HTERT RPE-1 (cell line): ENCODE measurements around the gene TBC1D5.

Experiments
- in situ Hi-C: fragments of 300-500 bp; cut with MboI; formaldehyde crosslinking; loops from 4 replicates; pipeline ENCODE4 v1.14.3; 2020; ENCODE audit warnings: low sequenced_read_pairs

TBC1D5 gene

DNA sequence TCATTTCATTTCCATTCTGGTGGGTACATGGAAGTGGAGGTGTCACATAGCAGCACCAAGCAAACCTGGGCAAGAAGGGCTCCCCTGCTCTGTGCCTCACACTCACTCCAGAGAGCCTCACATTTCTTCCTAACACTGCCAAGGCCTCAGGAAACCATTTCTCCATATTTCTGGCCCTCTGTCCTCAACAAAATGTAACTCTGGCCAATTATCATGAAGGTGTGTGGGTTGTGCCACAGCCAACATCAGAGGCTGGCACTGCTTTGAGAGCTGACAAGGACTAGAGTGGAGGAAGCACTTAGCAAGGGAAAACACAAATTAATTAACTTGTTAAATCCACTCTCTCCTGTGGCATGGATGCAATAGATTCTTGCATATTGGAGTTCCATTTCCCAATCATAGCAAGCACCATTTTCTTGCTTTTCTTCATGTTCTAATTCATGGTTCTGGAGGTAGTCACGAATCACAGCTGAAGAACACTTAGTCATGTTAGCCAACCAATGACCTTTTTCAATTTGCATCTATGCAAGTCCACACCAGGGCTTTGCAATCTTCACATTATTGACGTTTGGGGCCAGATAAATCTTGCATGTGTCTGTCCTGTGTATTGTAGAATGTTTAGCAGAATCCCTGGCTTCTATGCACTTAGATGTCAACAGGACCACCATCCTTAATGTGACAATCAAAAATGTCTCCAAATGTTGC, 616.5 kb downstream of the TBC1D5 start:
- in situ Hi-C loops: no loop called here

GRCh38 chr3:17122758-17123157, 619.7 kb downstream of the TBC1D5 start:
- in situ Hi-C loops: no loop called here

GRCh38 chr3:17121336-17121735, 621.1 kb downstream of the TBC1D5 start:
- in situ Hi-C loops: no loop called here

DNA sequence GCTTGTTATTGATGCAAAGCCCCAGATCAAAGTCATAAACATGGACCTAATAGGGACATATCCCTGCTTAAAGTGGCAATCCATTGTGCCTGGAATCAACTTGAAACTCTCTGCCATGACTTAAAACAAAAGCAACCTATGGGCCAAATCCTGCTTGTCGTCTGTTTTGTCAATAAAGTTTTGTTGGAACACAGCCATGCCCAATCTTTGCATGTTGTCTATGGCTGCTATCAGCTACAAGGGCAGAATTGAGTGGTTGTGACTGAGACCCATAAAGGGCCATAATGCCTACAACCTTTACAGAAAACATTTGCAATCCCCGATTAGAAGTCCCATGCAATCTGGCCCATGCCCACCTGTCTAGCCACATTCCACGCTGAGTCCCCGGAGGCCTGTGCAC, 622.3 kb downstream of the TBC1D5 start:
- in situ Hi-C loops: no loop called here

- in situ Hi-C loops: no loop called here
Observed at GRCh38 chr3:17119201-17120072, 623.0 kb downstream of the TBC1D5 start.

GRCh38 chr3:17118771-17119170, 623.7 kb downstream of the TBC1D5 start:
- in situ Hi-C loops: no loop called here

DNA sequence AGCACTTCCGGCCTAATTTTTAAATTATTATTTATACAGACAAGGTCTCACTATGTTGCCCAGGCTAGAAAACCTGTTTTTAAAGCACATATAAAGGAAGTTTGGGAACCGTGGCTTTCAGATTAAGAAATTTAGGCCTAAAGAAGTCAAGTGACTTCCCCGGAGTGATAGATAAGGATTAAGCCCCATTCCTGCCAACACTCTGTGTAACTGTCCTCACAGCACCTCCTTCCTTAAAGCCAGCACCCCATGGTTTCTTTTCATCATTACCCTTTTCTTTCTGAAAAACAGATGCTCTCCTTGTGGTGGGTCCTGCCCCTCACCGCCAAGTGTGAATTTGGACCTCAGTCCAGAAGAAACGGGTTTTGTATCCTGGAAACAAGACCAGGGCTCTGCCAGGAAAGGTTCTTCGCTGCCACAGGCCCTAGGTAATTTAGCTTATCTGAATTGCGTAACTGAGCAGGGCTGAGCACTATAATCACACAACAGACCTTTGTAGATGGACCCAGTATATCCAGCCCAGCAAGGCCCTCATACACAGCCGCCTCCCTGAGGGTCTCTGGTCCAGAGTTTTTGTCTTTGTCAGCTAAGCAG, 626.3 kb downstream of the TBC1D5 start:
- in situ Hi-C loops: no loop called here

GRCh38 chr3:17115186-17115585, 627.2 kb downstream of the TBC1D5 start:
- in situ Hi-C loops: no loop called here

- in situ Hi-C loops: no loop called here
Observed at GRCh38 chr3:17111586-17111985, 630.8 kb downstream of the TBC1D5 start.

GRCh38 chr3:17110660-17111396, 631.6 kb downstream of the TBC1D5 start:
- in situ Hi-C loops: no loop called here
